GM23338 (cell line): Measurements from ENCODE around the gene NUAK2. TPM values are rescaled to one million over a fixed set of nuclear protein-coding genes. Genes with fewer than 3 reads are reported as not detected.

ENCODE experiments used
- ATAC-seq: fragments of 200-7000 bp; cut with Tn5 transposase; 3 replicates; pipeline ENCODE4 v1.9.1; 2020
- DNase-seq: peaks from one replicate; pipeline ENCODE4 v3.0.0-alpha.2; 2015; ENCODE audit warnings: low spot score
- H2AFZ ChIP-seq: fragments of 200-600 bp; sonication (generic); 2 replicates; pipeline ENCODE4 v1.8.0; 2016; ENCODE audit warnings: antibody characterized with exemption, mild to moderate bottlenecking, moderate library complexity
- H3F3A ChIP-seq: fragments of 200-600 bp; sonication (generic); replicated peaks from 2 replicates; pipeline ENCODE4 v1.8.0; 2017; ENCODE audit warnings: antibody characterized with exemption, mixed run types, low read depth
- H3K27ac ChIP-seq: fragments of 200-600 bp; sonication (generic); 2 replicates; pipeline ENCODE4 v1.6.1; 2016; ENCODE audit warnings: low read depth
- H3K27me3 ChIP-seq: fragments of 200-600 bp; sonication (generic); 2 replicates; pipeline ENCODE4 v1.8.0; 2016; ENCODE audit warnings: mild to moderate bottlenecking, mixed run types, moderate library complexity; ENCODE audit not compliant: insufficient read depth
- H3K36me3 ChIP-seq: fragments of 200-600 bp; sonication (generic); 2 replicates; pipeline ENCODE4 v1.8.0; 2016; ENCODE audit warnings: mild to moderate bottlenecking; ENCODE audit not compliant: insufficient read depth
- H3K4me1 ChIP-seq: fragments of 200-600 bp; sonication (generic); 2 replicates; pipeline ENCODE4 v1.8.0; 2016; ENCODE audit warnings: mild to moderate bottlenecking, moderate library complexity; ENCODE audit not compliant: insufficient read depth
- H3K4me2 ChIP-seq: fragments of 200-600 bp; sonication (generic); 2 replicates; pipeline ENCODE4 v1.7.1; 2017; ENCODE audit warnings: mixed run types
- H3K4me3 ChIP-seq: fragments of 200-600 bp; sonication (generic); 2 replicates; pipeline ENCODE4 v1.6.1; 2016; ENCODE audit warnings: mixed run types
- H3K79me2 ChIP-seq: fragments of 200-600 bp; sonication (generic); replicated peaks from 2 replicates; pipeline ENCODE4 v1.8.0; 2017; ENCODE audit warnings: mild to moderate bottlenecking; ENCODE audit not compliant: insufficient read depth
- H3K9me2 ChIP-seq: fragments of 200-600 bp; sonication (generic); 2 replicates; pipeline ENCODE4 v1.8.0; 2017; ENCODE audit not compliant: insufficient read depth
- H4K20me1 ChIP-seq: fragments of 200-600 bp; sonication (generic); replicated peaks from 2 replicates; pipeline ENCODE4 v1.8.0; 2017; ENCODE audit warnings: mild to moderate bottlenecking; ENCODE audit not compliant: insufficient read depth
- H3K27ac Mint-ChIP-seq: 2 replicates; pipeline ENCODE4 v1.8.0; 2020; ENCODE audit warnings: inconsistent platforms, mild to moderate bottlenecking, moderate library complexity, mixed read lengths
- H3K27me3 Mint-ChIP-seq: 3 replicates; pipeline ENCODE4 v1.8.0; 2022; ENCODE audit warnings: low read depth, mild to moderate bottlenecking, moderate library complexity, mixed read lengths, inconsistent platforms; ENCODE audit not compliant: insufficient read depth, poor library complexity
- H3K36me3 Mint-ChIP-seq: 3 replicates; pipeline ENCODE4 v1.8.0; 2021; ENCODE audit warnings: low read depth, mild to moderate bottlenecking, inconsistent platforms, moderate library complexity, mixed read lengths
- H3K4me1 Mint-ChIP-seq: 3 replicates; pipeline ENCODE4 v1.8.0; 2020; ENCODE audit warnings: mild to moderate bottlenecking, inconsistent platforms, mixed read lengths
- H3K4me3 Mint-ChIP-seq: 3 replicates; pipeline ENCODE4 v1.8.0; 2021; ENCODE audit warnings: moderate library complexity, mild to moderate bottlenecking, inconsistent platforms, mixed read lengths
- H3K9me3 Mint-ChIP-seq: 3 replicates; pipeline ENCODE4 v1.8.0; 2020; ENCODE audit warnings: moderate library complexity, mild to moderate bottlenecking, inconsistent platforms, mixed read lengths
- CREB1 ChIP-seq: fragments of 250-450 bp; sonication (Bioruptor Pico); IDR thresholded peaks from 2 replicates; pipeline ENCODE4 v1.5.0; 2020; ENCODE audit warnings: low read depth, mild to moderate bottlenecking, moderate library complexity
- CTCF ChIP-seq, 2 experiments: fragments of 200-600 bp in 1 of 2; sonication (generic) in 1 of 2; conservative IDR thresholded peaks; 2 replicates each; pipeline versions ENCODE4 v1.5.1 to v1.6.1; 2016 to 2017; ENCODE audit warnings: antibody characterized with exemption in 2 of 2, low read depth in 2 of 2, mild to moderate bottlenecking in 2 of 2, moderate library complexity in 1 of 2
- ETS1 ChIP-seq: IDR thresholded peaks from 2 replicates; pipeline ENCODE4 v1.6.1; 2016; ENCODE audit warnings: antibody characterized with exemption
- EZH2 ChIP-seq: fragments of 200-600 bp; sonication (generic); IDR thresholded peaks from one replicate; pipeline ENCODE4 v1.8.0; 2017; ENCODE audit warnings: antibody characterized with exemption, mild to moderate bottlenecking, low read depth; ENCODE audit not compliant: unreplicated experiment
- EZH2phosphoT487 ChIP-seq: fragments of 200-600 bp; sonication (generic); IDR thresholded peaks from one replicate; pipeline ENCODE4 v1.8.1; 2018; ENCODE audit warnings: antibody characterized with exemption; ENCODE audit not compliant: unreplicated experiment
- JUNB ChIP-seq: IDR thresholded peaks from one replicate; pipeline ENCODE4 v1.6.1; 2016; ENCODE audit warnings: antibody characterized with exemption; ENCODE audit not compliant: unreplicated experiment
- NANOG ChIP-seq: IDR thresholded peaks from 2 replicates; pipeline ENCODE4 v1.6.1; 2016; ENCODE audit warnings: antibody characterized with exemption, borderline replicate concordance
- POLR2AphosphoS5 ChIP-seq: IDR thresholded peaks from 2 replicates; pipeline ENCODE4 v1.6.1; 2016; ENCODE audit warnings: antibody characterized with exemption, low read depth
- REST ChIP-seq: IDR thresholded peaks from one replicate; pipeline ENCODE4 v1.6.1; 2018; ENCODE audit warnings: antibody characterized with exemption; ENCODE audit not compliant: unreplicated experiment
- STAT1 ChIP-seq: IDR thresholded peaks from one replicate; pipeline ENCODE4 v1.6.1; 2016; ENCODE audit warnings: antibody characterized with exemption; ENCODE audit not compliant: unreplicated experiment
- ZNF114 ChIP-seq: fragments of 250-450 bp; sonication (Bioruptor Pico); IDR thresholded peaks from 2 replicates; pipeline ENCODE4 v1.5.0; 2020; ENCODE audit warnings: mild to moderate bottlenecking, moderate library complexity
- ZNF331 ChIP-seq: fragments of 250-450 bp; sonication (Bioruptor Pico); IDR thresholded peaks from 2 replicates; pipeline ENCODE4 v1.5.0; 2020; ENCODE audit warnings: low read depth, mild to moderate bottlenecking, moderate library complexity
- ZNF462 ChIP-seq: fragments of 250-450 bp; sonication (Bioruptor Pico); IDR thresholded peaks from 2 replicates; pipeline ENCODE4 v1.5.0; 2020; ENCODE audit warnings: mild to moderate bottlenecking, moderate library complexity
- polyA plus RNA-seq: library from polyadenylated mRNA; unstranded; fragments of >200 nt; fragmentation: Nextera tagmentation; extraction: Ambion mirVana; gene quantifications from 2 replicates; pipeline ENCODE4 v1.2.1, GENCODE V29; 2016
- total RNA-seq: library from RNA; depleted of rRNA; stranded (reverse); fragments of >200 nt; shearing (Covaris generic); gene quantifications from 2 replicates; pipeline ENCODE4 v1.2.3, GENCODE V29; 2014

Gene NUAK2
- total and polyA plus RNA-seq, 2 experiments from 2014 or later, result 7.8 to 15.3 TPM

GRCh38 chr1:205369701-205370123, 48.2 kb upstream of the NUAK2 start:
- Histone ChIP-seq H3K4me3 (no peak overlapping the region), H3K79me2 (no peaks in the 10 kb centered on the region), H3K36me3 (no peaks in the 10 kb centered on the region), H3K27me3 (no peaks in the 10 kb centered on the region), H3K27ac (no peak overlapping the region), H3K9me2 (no peaks in the 10 kb centered on the region), H3K4me1 (peaks cover 47% of the 10 kb centered on the region), H2AFZ (peak overlapping the region; percentile 89), H3K4me2 (no peak overlapping the region), H4K20me1 (no peaks in the 10 kb centered on the region), H3F3A (peaks cover 6% of the 10 kb centered on the region; the same call in 1 of the 2 replicates)
- ATAC-seq (peak; percentile 15; the same call in 1 of the 3 replicates), DNase-seq (no peak)
- TF ChIP-seq JUNB (no peak), ZNF462 (CRISPR knock-in tag) (no peak), CTCF (conservative IDR thresholded peaks at IDR 0.05; ENCODE audit: low read depth in 2 of 2) (no peak), CREB1 (no peak), ETS1 (no peak), REST (no peak), EZH2 (no peak), ZNF114 (CRISPR knock-in tag) (no peak), NANOG (no peak), ZNF331 (CRISPR knock-in tag) (no peak), POLR2AphosphoS5 (no peak), STAT1 (no peak), EZH2phosphoT487 (no peak)
- Mint-ChIP-seq H3K27me3 (peaks cover 4% of the 10 kb centered on the region), H3K9me3 (no peaks in the 10 kb centered on the region), H3K4me1 (peaks cover 33% of the 10 kb centered on the region), H3K4me3 (no peak overlapping the region), H3K27ac (no peak overlapping the region), H3K36me3 (no peaks in the 10 kb centered on the region)
